GM21381 (cell line): ENCODE results near the gene EIF2S3.
"Not testable (repeated sequence)": the region's sequence is repeated elsewhere in the genome, so short reads cannot be mapped to it uniquely, and the experiment has no call there.

Source experiments
- ATAC-seq: cut with Tn5 transposase; IDR thresholded peaks from one replicate; pipeline ENCODE4 v1.9.1; 2021; ENCODE audit warnings: mild to moderate bottlenecking, moderate library complexity; ENCODE audit not compliant: unreplicated experiment

Gene EIF2S3

DNA sequence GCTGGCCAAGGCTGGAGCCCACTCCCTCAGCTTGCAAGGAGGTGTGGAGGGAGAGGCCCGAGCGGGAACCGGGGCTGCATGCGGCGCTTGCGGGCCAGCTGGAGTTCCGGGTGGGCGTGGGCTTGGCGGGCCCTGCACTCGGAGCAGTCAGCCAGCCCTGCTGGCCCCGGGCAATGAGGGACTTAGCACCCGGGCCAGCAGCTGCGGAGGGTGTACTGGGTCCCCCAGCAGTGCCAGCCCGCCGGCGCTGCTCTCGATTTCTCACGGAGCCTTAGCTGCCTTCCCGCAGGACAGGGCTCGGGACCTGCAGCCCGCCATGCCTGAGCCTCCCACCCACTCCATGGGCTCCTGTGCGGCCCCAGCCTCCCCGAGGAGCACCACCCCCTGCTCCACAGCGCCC, 5.1 kb upstream of the EIF2S3 start:
- ATAC-seq: not testable (repeated sequence)

DNA sequence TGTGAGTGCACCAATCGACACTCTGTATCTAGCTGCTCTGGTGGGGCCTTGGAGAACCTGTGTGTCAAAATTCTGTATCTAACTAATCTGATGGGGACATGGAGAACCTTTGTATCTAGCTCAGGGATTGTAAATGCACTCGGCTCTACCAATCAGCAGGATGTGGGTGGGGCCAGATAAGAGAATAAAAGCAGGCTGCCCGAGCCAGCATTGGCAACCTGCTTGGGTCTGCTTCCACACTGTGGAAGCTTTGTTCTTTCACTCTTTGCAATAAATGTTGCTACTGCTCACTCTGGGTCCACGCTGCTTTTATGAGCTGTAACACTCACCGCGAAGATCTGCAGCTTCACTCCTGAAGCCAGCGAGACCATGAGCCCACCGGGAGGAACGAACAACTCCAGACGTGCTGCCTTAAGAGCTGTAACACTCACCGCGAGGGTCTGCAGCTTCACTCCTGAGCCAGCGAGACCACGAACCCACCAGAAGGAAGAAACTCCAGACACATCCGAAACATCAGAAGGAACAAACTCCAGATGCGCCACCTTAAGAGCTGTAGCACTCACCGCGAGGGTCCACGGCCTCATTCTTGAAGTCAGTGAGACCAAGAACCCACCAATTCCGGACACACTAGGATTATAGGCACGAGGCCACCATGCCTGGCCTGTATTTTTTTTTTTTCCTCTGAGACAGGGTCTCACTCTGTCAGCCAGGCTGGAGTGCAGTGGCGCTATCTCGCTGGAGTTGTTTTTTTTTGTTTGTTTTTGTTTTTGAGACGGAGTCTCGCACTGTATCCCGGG, 4.0 kb upstream of the EIF2S3 start:
- ATAC-seq: not testable (repeated sequence)

DNA sequence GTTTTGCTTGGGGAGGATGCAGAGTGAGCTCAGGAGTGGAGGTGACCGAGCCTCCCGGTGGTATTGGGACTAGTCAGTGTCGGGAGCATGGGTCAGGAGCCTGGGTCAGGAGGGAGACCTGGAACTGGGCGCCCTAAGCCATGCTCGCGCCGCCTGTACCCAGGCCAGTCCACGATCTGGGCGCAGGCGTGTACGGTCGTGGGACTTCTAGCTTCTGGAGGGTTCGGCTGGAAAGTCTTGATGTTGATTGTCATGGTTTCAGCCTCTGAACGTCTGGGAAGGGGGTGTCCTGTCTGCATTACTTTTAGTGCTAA, 244 bp downstream of the EIF2S3 start:
- ATAC-seq: peak; percentile 20

DNA sequence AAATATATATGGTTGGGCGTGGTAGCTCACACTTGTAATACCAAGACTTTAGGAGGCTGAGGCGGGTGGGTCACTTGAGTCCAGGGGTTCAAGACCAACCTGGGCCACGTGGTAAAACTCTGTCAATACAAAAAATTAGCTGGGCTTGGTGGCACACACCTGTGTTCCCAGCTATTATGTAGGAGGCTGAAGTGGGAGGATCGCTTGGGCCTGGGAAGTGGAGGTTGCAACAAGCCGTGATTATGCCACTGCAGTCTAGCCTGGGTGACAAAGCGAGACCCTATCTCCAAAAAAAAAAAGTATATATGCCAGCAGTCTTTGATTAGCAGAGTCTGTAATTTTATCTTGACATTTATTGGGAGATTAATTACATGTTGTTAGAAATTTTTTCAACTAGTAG, 8.7 kb downstream of the EIF2S3 start:
- ATAC-seq: no peak

DNA sequence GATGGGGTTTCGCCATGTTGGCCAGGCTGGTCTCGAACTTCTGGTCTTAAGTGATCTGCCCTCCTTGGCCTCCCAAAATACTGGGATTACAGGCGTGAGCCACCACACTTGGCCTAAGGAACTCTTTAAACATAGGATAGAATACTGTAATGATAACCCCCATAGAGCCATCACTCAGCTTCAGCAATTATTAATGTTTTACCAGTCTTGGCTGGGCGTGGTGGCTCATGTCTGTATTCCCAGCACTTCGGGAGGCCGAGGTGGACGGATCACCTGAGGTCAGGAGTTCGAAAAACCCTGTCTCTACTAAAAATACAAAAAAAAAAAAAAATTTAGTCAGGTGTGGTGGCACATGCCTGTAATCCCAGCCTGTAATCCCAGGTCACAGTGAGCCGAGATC, 15.1 kb downstream of the EIF2S3 start:
- ATAC-seq: no peak

DNA sequence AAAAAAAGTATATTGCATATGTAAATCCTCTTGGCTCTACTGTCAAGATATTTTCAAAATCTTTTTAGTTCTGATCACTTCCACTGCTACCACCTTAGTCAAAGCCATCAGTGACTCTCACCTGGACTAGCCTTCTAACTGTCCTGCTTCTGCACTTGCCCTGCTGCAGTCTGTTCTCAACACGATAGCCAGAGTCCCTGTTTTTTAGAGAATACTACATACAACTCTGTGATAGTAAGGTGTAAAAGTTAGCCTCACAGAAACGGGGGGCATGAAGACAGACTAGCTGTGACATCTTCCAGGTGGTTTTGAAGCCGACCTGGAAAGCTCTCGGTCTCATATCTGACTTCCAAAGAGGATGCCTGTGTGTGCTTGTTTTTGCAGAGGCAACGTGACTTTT, 24.7 kb downstream of the EIF2S3 start:
- no peak for ATAC-seq

DNA sequence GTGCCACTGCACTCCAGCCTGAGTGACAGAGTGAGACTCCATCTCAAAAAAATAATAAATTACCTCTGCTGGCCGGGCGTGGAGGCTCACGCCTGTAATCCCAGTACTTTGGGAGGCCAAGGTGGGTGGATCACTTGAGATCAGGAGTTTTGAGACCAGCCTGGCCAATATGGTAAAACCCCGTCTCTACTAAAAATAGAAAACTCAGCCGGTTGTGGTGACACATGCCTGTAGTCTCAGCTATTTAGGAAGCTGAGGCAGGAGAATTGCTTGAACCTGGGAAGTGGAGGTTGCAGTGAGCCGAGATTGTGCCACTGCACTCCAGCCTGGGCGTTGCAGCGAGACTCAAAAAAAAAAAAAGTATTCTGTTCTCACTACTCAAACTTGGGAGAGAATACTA, 25.5 kb downstream of the EIF2S3 start:
- not testable (repeated sequence) for ATAC-seq

DNA sequence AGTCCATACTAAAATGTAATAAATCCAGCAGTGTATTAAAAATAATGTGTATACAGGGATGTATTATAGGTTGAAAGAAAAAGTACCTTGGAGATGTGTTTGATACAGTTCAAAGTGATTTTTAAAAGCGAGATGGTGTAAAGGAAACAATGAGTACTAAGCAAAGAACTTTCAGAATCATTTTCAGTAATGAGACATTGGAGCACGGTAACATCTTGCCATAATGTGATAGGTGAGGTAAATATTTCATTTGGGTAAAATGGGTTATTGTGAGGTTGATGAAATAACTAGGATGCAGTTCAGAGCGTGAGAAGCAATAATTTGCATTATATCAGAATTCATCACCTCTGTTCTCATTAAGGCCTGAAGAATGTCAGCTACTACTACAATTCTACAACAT, 25.9 kb downstream of the EIF2S3 start:
- no peak for ATAC-seq

DNA sequence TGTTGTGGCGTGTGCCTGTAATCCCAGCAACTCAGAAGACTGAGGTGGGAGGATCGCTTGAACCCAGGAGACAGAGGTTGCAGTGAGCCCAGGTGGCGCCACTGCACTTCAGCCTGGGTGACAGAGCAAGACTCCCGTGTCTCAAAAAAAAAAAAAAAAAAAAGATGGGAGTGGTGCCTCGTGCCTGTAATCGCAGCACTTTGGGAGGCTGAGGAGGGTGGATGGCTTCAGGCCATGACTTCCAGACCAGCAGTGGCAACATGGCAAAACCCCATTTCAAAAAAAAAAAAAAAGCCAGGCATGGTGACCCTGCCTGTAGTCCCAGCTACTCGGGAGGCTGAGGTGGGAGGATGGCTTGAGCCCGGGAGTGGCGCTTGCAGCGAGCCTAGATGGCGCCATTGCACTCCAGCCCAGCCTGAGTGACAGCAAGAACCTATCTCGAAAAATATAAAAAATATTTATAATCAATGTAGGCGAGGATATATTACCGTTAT, 27.0 kb downstream of the EIF2S3 start:
- no peak for ATAC-seq

DNA sequence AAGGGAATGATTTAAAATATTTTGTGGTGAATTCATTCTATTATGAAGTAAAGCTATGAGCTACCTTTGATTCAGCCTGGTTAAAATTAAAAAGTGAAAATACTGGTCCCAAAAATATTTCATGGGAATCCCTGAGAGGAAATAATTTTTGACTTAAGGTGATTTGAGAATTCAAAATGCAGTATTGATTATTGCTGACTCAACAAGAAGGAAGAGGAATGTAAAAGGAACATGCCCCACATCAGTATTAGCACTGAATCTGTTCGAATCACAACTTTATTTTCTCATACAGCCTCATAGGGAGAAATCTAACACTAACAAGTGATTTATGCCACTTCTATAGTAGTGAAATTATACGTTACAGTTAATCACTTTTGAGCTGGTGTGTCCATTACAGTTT, 27.7 kb downstream of the EIF2S3 start:
- no peak for ATAC-seq

DNA sequence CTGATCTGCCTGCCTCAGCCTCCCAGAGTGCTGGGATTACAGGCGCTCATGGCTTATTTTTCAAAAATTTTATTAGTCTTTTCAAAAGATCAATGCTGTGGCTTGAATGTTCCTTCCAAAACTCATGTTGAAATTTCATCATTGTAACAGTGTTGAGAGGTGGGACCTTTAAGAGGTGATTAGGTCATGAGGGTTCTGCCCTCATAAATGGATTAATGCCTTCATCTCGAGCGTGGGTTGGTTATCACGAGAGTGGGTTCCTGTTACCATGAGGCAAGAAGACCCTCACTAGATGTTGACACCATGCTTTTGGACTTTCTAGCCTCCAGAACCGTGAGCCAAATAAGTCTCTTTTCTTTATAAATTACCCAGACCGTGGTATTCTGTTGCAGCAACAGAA, 30.3 kb downstream of the EIF2S3 start:
- no peak for ATAC-seq

DNA sequence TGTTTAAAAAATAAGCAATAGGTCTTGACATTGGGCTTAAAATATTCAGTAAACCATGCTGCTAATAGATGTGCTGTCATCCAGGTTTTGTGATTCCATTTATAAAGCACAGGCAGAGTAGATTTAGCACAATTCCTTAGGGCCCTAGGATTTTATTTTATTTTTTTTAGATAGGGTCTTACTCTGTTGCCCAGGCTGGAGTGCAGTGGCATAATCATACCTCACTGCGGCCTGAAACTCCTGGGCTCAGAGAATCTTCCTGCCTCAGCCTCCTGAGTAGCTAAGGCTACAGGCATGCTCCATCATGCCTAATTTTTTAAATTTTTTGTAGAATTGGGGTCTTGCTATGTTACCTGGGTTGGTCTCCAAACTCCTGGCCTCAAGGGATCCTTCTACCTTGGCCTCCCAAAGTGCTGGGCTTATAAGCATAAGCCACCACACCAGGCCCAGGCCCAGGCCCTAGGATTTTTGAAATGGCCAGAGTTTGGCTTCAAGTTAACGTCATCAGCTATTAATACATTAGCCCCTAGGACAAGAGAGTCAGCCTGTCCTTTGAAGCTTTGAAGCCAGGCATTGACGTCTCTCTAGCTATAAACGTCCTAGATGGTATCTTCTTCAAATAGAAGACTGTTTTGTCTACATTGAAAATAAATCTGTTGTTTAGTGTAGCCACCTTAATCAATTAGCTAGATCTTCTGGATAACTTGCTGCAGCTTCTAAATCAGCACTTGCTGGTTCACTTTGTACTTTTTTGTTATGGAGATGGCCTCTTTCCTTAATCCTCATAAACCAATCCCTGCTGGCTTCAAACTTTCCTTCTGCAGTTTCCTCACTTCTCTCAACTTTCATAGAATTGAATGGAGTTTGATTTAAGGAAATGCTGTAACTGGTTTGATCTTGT, 35.8 kb downstream of the EIF2S3 start:
- no peak for ATAC-seq

DNA sequence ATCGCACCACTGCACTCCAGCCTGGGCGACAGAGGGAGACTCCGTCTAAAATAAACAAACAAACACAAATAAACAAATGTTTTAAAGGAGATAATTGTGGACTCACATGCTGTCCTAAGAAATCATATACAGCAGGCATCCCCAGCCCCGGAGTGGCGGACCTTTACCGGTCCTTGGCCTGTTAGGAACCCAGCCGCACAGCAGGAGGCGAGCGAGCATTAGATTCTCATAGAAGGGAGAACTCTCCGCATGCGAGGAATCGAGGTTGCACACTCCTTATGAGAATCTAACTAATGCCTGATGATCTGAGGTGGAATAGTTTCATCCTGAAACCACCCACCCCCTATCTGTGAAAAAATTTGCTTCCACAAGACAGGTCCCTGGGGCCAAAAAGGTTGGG, 39.0 kb downstream of the EIF2S3 start:
- no peak for ATAC-seq

DNA sequence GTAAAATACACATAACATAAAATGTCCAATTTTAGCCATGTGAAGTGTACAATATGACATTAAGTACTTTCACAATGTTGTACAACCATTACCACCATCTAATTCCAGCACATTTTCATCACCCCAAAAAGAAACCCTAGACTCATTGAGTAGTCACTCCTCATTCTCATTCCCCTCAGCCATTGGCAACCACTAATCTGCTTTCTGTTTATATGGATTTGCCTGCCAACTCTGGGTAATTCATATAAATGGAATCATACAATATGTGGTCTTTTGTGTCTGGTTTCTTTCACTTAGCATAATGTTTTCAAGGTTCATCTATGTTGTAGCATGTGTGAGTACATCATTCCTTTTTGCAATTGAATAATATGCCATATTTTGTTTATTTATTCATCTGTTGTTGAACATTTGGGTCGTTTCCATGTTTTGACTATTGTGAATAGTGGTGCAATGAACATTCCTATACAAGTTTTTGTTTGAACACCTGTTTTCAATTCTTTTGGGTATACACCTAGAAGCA, 43.0 kb downstream of the EIF2S3 start:
- ATAC-seq: no peak

DNA sequence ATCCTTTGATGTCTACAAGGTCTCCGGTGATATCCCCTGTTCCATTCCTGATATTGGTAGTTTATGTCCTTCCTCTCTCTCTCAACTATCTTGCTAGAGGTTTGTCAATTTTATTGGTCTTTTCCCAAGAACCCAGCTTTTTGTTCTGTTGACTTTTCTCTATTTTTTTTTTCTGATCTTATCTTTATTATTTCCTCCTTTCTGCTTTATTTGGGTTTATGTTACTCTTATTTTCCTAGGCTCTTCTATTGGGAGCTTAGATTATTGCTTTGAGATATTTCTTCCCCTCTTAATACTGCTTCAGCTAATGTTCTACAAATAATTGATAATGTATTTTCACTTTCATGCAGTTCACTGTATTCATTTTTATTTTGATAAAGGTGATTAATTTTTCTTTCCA, 44.2 kb downstream of the EIF2S3 start:
- ATAC-seq: no peak

DNA sequence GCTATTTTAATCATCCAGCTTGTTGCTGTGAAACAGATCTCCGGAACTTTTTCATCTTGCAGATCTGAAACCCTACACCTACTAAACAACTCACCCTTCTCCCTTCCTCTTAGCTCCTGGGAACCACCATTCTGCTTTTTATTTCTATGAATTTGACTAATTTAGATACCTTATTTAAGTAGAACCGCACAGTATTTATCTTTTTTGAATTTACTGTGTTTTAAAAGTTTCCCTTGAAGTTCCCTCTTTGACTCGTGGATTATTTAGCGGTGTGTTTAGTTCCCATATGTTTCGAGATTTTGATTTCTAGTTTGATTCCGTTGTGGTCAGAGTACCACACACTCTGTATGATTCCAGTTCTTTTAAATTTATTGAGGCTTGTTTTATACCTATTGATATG, 44.6 kb downstream of the EIF2S3 start:
- no peak for ATAC-seq

DNA sequence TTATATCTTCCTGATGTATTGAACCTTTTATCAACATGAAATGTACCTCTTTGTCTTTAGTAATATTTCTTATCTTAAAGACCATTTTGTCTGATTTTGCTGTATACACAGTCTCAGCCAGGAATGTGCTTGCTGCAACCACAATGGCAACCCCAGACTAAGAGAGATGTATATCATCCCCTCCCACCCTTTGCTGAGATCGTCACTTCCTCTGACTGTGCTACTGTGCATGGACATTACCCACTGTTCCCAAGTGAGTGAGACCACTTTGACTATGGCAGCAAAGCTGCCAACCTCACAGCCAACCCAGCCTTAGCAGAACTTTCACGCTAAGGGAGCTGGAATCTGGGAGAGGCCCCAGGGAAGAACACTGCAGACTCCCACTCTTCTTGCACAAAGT, 46.0 kb downstream of the EIF2S3 start:
- no peak for ATAC-seq

DNA sequence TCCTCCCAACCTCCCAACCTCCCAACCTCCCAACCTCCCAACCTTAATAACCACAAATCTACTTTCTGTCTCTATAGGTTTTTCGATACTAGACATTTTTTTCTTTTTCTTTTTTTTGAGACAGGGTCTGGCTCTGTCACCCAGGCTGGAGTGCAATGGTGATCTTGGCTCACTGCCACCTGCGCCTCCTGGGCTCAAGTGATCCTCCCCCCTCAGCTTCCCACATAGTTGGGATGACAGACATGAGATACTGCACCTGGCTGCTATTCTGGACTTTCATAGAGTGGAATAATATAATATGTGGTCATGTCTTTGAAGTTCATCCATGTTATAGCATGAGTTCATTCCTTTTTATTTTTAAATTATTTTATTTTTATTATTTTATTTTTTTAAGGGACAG, 55.3 kb downstream of the EIF2S3 start:
- no peak for ATAC-seq

DNA sequence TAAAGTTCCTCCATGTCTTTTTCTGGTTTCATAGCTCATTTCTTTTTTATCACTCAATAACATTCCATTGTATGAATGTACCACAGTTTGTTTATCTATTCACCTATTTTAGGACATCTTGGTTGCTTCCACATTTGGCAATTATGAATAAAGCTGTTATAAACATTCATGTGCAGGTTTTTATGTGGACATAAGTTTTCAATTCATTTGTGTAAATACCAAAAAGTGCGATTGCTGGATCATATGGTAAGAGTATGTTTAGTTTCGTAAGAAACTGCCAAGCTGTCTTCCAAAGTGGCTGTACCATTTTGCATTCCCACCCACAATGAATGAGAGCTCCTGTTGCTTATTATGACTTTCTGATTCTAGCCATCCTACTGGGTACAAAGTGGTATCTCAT, 58.4 kb downstream of the EIF2S3 start:
- no peak for ATAC-seq

DNA sequence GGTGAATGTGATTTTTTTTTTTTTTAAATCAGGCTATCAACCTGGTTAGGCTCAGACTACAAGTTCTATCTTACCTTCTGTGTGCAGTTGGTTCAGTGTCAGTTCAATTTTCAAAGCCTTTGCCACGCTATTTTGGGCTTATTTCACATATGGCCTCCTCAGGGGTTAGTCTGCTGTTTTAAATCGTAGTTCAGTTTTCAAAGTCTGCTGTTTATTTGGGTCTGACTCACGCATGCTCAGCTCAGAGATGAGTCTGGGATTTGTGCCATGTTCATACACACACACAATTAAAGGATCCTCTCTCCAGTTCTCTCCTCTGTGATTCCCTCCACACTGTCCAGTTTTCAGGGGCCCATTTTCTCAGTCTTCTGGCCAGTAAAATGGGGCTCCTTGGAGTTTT, 62.5 kb downstream of the EIF2S3 start:
- no peak for ATAC-seq

DNA sequence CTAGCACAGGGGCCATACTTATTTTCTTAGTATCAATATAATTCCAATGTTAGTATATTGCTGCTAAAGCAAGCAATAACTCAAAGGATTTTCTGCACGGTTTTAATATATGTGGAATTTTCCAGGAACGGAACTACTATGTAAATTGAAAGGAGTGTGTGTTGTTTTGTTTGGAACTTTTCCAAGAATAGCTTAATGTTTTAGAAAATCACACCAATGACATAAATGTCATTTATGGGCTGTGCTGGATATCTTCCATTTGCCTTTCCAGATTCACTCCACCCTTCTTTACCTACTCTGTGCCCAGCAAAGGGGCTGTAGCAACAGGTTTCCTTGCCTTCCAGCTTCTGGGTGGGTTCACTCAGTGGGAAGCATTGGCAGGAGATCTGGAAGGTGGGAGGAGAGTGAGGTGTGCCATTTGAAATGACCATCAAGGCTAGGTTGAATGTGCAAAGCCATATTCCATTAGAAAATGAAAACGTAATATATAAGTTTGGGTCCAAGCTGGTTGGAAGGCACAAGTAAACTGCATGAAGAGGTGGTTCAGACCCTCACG, 69.6 kb downstream of the EIF2S3 start:
- ATAC-seq: no peak
